MCF 10A (cell line): ENCODE results near the gene TFF2. TPM values are rescaled to one million over a fixed set of nuclear protein-coding genes. Genes with fewer than 3 reads are reported as not detected.

Source experiments
- BruUV-seq: library from RNA; stranded (reverse); fragments of 400-500 nt; replicated peaks from 2 replicates; lab custom pipeline; 2021; lab: Mats Ljungman, UMichigan
- CTCF ChIA-PET: fragments of 300-600 bp; sonication (Branson Sonifier 250); formaldehyde crosslinking; extraction: SDS; loops from one replicate; lab custom pipeline; 2021; ENCODE audit warnings: antibody characterized with exemption, inconsistent platforms; lab: Yijun Ruan, JAX
- POLR2A ChIA-PET: fragments of 300-600, 350-650 bp; sonication (Branson Sonifier 250); formaldehyde crosslinking; extraction: SDS; loops from one replicate; lab custom pipeline; 2020; ENCODE audit warnings: antibody characterized with exemption, inconsistent platforms; lab: Yijun Ruan, JAX
- DNase-seq: peaks from one replicate; pipeline ENCODE4 v3.0.0-alpha.2; 2018; ENCODE audit not compliant: unreplicated experiment
- H3K27ac Mint-ChIP-seq: one replicate; pipeline ENCODE4 v1.8.0; 2022; ENCODE audit warnings: mild to moderate bottlenecking, low read depth, mixed read lengths; ENCODE audit not compliant: unreplicated experiment
- H3K27me3 Mint-ChIP-seq: one replicate; pipeline ENCODE4 v1.8.0; 2022; ENCODE audit warnings: mixed read lengths; ENCODE audit not compliant: insufficient read depth, unreplicated experiment
- H3K36me3 Mint-ChIP-seq: one replicate; pipeline ENCODE4 v1.8.0; 2022; ENCODE audit warnings: mild to moderate bottlenecking, moderate library complexity, mixed read lengths; ENCODE audit not compliant: insufficient read depth, unreplicated experiment
- H3K4me1 Mint-ChIP-seq: one replicate; pipeline ENCODE4 v1.8.0; 2022; ENCODE audit warnings: mixed read lengths; ENCODE audit not compliant: insufficient read depth, unreplicated experiment
- H3K4me3 Mint-ChIP-seq: one replicate; pipeline ENCODE4 v1.8.0; 2022; ENCODE audit warnings: mild to moderate bottlenecking, moderate library complexity, mixed read lengths; ENCODE audit not compliant: unreplicated experiment
- H3K9me3 Mint-ChIP-seq: one replicate; pipeline ENCODE4 v1.8.0; 2022; ENCODE audit warnings: mixed read lengths; ENCODE audit not compliant: unreplicated experiment
- intact Hi-C: fragments of 100-400 bp; cut with micrococcal nuclease; formaldehyde crosslinking; loops from 2 replicates; pipeline ENCODE4 v1.14.1; 2022
- total RNA-seq: library from RNA; stranded (reverse); gene quantifications from 2 replicates; pipeline ENCODE4 v1.2.3, GENCODE V29; 2022
- TF ChIP-seq, protein P1 (sequence below): fragments of 200-600 bp; IDR thresholded peaks from one replicate; pipeline ENCODE4 v1.8.0; 2022; ENCODE audit warnings: antibody characterized with exemption, mild to moderate bottlenecking; ENCODE audit not compliant: unreplicated experiment

TFF2 gene
- total RNA-seq, 1 experiment from 2014 or later: not detected

GRCh38 chr21:42393443-42393950 is 42.7 kb upstream of the TFF2 start:
- Mint-ChIP-seq H3K9me3 (no peaks in the 10 kb centered on the region), H3K27me3 (peaks cover 11% of the 10 kb centered on the region), H3K4me1 (peaks cover 6% of the 10 kb centered on the region), H3K4me3 (no peak overlapping the region), H3K36me3 (no peaks in the 10 kb centered on the region), H3K27ac (no peak overlapping the region)
- DNase-seq: no peak
- BruUV-seq: no TSS peak
- ChIA-PET CTCF (no interaction called here), POLR2A (no interaction called here)
- intact Hi-C loops: no loop called here
- TF ChIP-seq, protein P1, sequence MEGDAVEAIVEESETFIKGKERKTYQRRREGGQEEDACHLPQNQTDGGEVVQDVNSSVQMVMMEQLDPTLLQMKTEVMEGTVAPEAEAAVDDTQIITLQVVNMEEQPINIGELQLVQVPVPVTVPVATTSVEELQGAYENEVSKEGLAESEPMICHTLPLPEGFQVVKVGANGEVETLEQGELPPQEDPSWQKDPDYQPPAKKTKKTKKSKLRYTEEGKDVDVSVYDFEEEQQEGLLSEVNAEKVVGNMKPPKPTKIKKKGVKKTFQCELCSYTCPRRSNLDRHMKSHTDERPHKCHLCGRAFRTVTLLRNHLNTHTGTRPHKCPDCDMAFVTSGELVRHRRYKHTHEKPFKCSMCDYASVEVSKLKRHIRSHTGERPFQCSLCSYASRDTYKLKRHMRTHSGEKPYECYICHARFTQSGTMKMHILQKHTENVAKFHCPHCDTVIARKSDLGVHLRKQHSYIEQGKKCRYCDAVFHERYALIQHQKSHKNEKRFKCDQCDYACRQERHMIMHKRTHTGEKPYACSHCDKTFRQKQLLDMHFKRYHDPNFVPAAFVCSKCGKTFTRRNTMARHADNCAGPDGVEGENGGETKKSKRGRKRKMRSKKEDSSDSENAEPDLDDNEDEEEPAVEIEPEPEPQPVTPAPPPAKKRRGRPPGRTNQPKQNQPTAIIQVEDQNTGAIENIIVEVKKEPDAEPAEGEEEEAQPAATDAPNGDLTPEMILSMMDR: no peak

DNA sequence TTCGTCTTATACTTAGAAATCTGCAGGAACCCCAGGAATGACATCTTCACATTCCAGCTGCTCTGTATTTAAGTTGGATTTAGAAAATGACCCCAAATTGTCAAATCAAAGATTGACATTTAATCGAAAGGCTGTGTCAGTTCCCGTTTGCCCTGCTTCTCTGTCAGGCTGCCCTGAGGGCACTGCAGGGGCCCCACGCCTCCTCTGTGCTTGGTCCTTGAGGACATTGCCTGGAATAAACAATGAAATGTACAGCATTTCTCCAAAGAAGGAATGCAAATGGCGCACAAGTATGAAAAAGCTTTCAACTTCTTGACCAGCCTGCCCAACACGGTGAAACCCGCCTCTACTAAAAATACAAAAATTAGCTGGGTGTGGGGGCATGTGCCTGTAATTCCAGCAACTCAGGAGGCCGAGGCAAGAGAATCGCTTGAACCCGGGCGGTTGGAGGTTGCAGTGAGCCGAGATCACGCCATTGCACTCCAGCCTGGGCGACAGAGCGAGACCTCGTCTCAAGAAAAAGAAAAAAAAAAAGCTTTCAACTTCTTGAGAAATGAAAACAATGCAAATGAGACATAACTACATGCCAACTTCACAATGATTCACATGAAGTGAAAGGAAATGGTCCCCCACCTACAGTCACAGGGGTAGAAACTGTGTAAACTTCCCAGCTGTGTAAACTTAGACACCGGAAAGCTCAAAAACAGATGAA is 42.1 kb upstream of the TFF2 start:
- Mint-ChIP-seq H3K27ac (no peak overlapping the region), H3K9me3 (no peaks in the 10 kb centered on the region), H3K4me3 (no peak overlapping the region), H3K4me1 (peaks cover 6% of the 10 kb centered on the region), H3K36me3 (no peaks in the 10 kb centered on the region), H3K27me3 (peaks cover 11% of the 10 kb centered on the region)
- POLR2A ChIA-PET: no interaction called here
- no TSS peak for BruUV-seq
- CTCF ChIA-PET: interaction anchor here (0.6 to 0.8 kb wide), 2 partner anchors 11 to 1691 kb away, joined by 3 to 4 read pairs; partner anchors contain the start of gene UBASH3A
- intact Hi-C loops: no loop called here
- TF ChIP-seq, protein P1: no peak
- no peak for DNase-seq

- BruUV-seq: no TSS peak
- POLR2A ChIA-PET: no interaction called here
- DNase-seq: no peak
- Mint-ChIP-seq H3K4me3 (no peak overlapping the region), H3K36me3 (no peaks in the 10 kb centered on the region), H3K27ac (no peak overlapping the region), H3K27me3 (peaks cover 11% of the 10 kb centered on the region), H3K9me3 (no peaks in the 10 kb centered on the region), H3K4me1 (peaks cover 6% of the 10 kb centered on the region)
- TF ChIP-seq, protein P1: no peak
- CTCF ChIA-PET: no interaction called here
- intact Hi-C loops: no loop called here
Measured at GRCh38 chr21:42391297-42391696, 40.5 kb upstream of the TFF2 start.

DNA sequence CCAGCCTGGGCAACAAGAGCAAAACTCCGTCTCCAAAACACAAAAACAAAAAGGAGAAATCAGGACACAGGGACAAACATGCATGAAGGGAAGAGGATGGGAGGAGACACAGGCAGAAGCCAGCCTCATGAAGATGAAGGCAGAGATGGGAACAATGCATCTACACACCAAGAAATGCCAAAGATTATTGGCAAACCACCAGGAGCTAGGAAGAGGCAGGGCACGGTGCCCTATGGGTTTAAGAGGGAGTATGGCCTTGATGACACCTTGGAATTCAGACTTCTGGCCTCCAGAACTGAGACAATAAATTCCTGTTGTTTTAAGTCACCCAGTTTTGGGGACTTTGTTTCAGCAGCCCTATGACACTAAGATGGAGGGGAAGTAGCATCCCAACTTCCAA is 39.9 kb upstream of the TFF2 start:
- no TSS peak for BruUV-seq
- H3K9me3 Mint-ChIP-seq: no peaks in the 10 kb centered on the region
- TF ChIP-seq, protein P1: no peak
- no peak overlapping the region for H3K4me3 Mint-ChIP-seq
- ChIA-PET POLR2A (no interaction called here), CTCF (no interaction called here)
- H3K27ac Mint-ChIP-seq: no peak overlapping the region
- intact Hi-C loops: no loop called here
- H3K4me1 Mint-ChIP-seq: peaks cover 2% of the 10 kb centered on the region
- H3K27me3 Mint-ChIP-seq: peaks cover 11% of the 10 kb centered on the region
- H3K36me3 Mint-ChIP-seq: no peaks in the 10 kb centered on the region
- no peak for DNase-seq
